Psoas muscle (tissue), 8 donors: ENCODE measurements around the gene SCYL2. TPM values are rescaled to one million over a fixed set of nuclear protein-coding genes. Genes with fewer than 3 reads are reported as not detected.
A peak's percentile ranks its signal among the peaks of the same experiment; 100 is the strongest.
"Not testable (repeated sequence)": the region's sequence is repeated elsewhere in the genome, so short reads cannot be mapped to it uniquely, and the experiment has no call there.

Experiments
- ATAC-seq, 4 donors: fragments of 200-7000 bp; cut with Tn5 transposase; one replicate each; pipeline ENCODE4 v1.9.1; 2020; ENCODE audit warnings: moderate library complexity in 3 of 4, mild to moderate bottlenecking in 2 of 4
- DNase-seq, 2 donors: peaks; one replicate each; pipeline ENCODE4 v3.0.0-alpha.2; 2020
- H3K27ac ChIP-seq: fragments of 200-600 bp; one replicate; pipeline ENCODE4 v1.8.0; 2022
- H3K27me3 ChIP-seq, 3 donors: fragments of 200-600 bp in 1 of 3; one replicate each; pipeline versions ENCODE4 v1.6.1 to v1.8.0; 2013 to 2022; ENCODE audit warnings: low read length in 2 of 3, mild to moderate bottlenecking in 2 of 3, moderate library complexity in 1 of 3; ENCODE audit not compliant: insufficient read depth in 3 of 3
- H3K36me3 ChIP-seq, 2 donors: fragments of 200-600 bp in 1 of 2; one replicate each; pipeline versions ENCODE4 v1.6.1 to v1.8.0; 2013 to 2022; ENCODE audit warnings: low read depth in 1 of 2, mild to moderate bottlenecking in 1 of 2, moderate library complexity in 1 of 2; ENCODE audit not compliant: insufficient read depth in 1 of 2
- H3K4me1 ChIP-seq: fragments of 200-600 bp; one replicate; pipeline ENCODE4 v1.8.0; 2022
- H3K4me3 ChIP-seq: fragments of 200-600 bp; one replicate; pipeline ENCODE4 v1.8.0; 2022; ENCODE audit warnings: mild to moderate bottlenecking
- H3K9me3 ChIP-seq: fragments of 200-600 bp; one replicate; pipeline ENCODE4 v1.8.0; 2022
- CTCF ChIP-seq: fragments of 200-600 bp; IDR thresholded peaks from one replicate; pipeline ENCODE4 v1.8.0; 2022; ENCODE audit warnings: antibody characterized with exemption
- WGBS, 3 donors: extraction: QIAGEN DNeasy Blood & Tissue Kit; methylation state at CpG; one replicate each; pipeline versions ENCODE4 v1.1.6 to v1.1.7; 2013; 5-methylcytosine and 5-hydroxymethylcytosine counted together
- intact Hi-C, 2 donors: fragments of 100-400 bp; cut with DNase I; formaldehyde crosslinking; loops; one replicate each; pipeline versions ENCODE4 v1.11.0 to v1.14.2; 2022
- long read RNA-seq, 2 donors: library from polyadenylated mRNA; unstranded; transcript quantifications; one replicate each; pipeline ENCODE4 v2.0.0, GENCODE V29; 2021
- polyA plus RNA-seq, 3 donors: library from polyadenylated mRNA; stranded (reverse); fragments of 200-250 nt; gene quantifications; one replicate each; pipeline ENCODE4 v1.2.3, GENCODE V29; 2013
- total RNA-seq, 4 donors: library from RNA; stranded (reverse); fragmentation: NEBNext Ultra II Directional in 2 of 4; extraction: Animal tissue kit (Norgen Biotek cat#: 25700) in 2 of 4; gene quantifications; one replicate each; pipeline versions ENCODE4 v1.2.1 to v1.2.4, GENCODE V29; 2021 to 2023
- donor health status: healthy with polysubstance abuse.
- donor health status: DM: no; HTN: no; CAD: no; lungs with moderate emphysema.
- donor health status: Bipolar disorder and iron deficiency.
- donor health status: healthy.
- donor health status: DM: yes; HTN: yes; CAD: no.
- donor health status: DM: no; HTN: no; CAD: no.
- donor health status: DM: no; HTN: no; CAD: no.
- donor health status: DM: yes; HTN: yes; CAD: no.

The SCYL2 gene
- total RNA-seq: 10 to 100 TPM; 23.3 to 29.0 (median 28.3) TPM
- polyA plus RNA-seq: 10 to 100 TPM in 2 of 3 donors, 1 to 10 TPM in 1; 9.7 to 21.6 (median 19.3) TPM
- long read RNA-seq, donor 1, full-length matches to known transcripts: 2 of 11 reads
- long read RNA-seq, donor 1, partial matches to known transcripts: 2 of 11 reads
- long read RNA-seq, donor 1, other reads (novel, unspliced or antisense): 7 of 11 reads
- long read RNA-seq, donor 2, full-length matches to known transcripts: 1 of 17 reads
- long read RNA-seq, donor 2, partial matches to known transcripts: 2 of 17 reads
- long read RNA-seq, donor 2, other reads (novel, unspliced or antisense): 14 of 17 reads

GRCh38 chr12:100266835-100267602, at the start of gene SCYL2, which contains the start of gene DEPDC4:
Gene SCYL2 (plus strand): TSS chr12:100267177. CDS start chr12:100282971, 15,794 bp downstream.
Gene DEPDC4 (minus strand): TSS chr12:100267079. CDS start chr12:100267076, 3 bp downstream.
- H3K4me3 ChIP-seq: peak within 1 kb of the TSS; percentile 96
- ATAC-seq (peak; percentile 97 to 98 (median 97)), DNase-seq (peak; percentile 94 to 97)
- intact Hi-C loops: loop anchor here (5.0 kb wide), 2 partner anchors 65 to 125 kb away; partner anchors contain the start of genes ACTR6 (in 1 of the 2) and BLTP3B (in 1 of the 2)
- no peak for TF ChIP-seq CTCF
- H3K9me3 ChIP-seq: no peaks in the 10 kb centered on the region
- no peaks in the 10 kb centered on the region for H3K36me3 ChIP-seq
- H3K27ac ChIP-seq: peak within 1 kb of the TSS; percentile 97
- H3K4me1 ChIP-seq: peaks cover 18% of the 10 kb centered on the region
- no peaks in the 10 kb centered on the region for H3K27me3 ChIP-seq
- 0% methylated on average over 50 to 62 of the region's 62 CpGs for WGBS, 3 donors

GRCh38 chr12:100219328-100220109, 47.5 kb upstream of the SCYL2 start:
- intact Hi-C loops: no loop called here
- ATAC-seq: no peak

GRCh38 chr12:100221523-100221922, 45.5 kb upstream of the SCYL2 start:
- no peaks in the 10 kb centered on the region for H3K9me3 ChIP-seq
- no peaks in the 10 kb centered on the region for H3K27me3 ChIP-seq
- DNase-seq (no peak), ATAC-seq (no peak)
- 87 to 94% (median 94%) methylated on average over 3 of the region's 3 CpGs for WGBS, 3 donors
- H3K4me1 ChIP-seq: no peaks in the 10 kb centered on the region
- peaks cover 3 to 91% of the 10 kb centered on the region in 2 donors for H3K36me3 ChIP-seq
- no peak overlapping the region for H3K27ac ChIP-seq
- no peak for TF ChIP-seq CTCF
- no peak overlapping the region for H3K4me3 ChIP-seq
- intact Hi-C loops: no loop called here

More at GRCh38 chr12:100219328-100220109, 47.5 kb upstream of the SCYL2 start:
- no peak for DNase-seq
- no peaks in the 10 kb centered on the region for H3K27me3 ChIP-seq
- no peak overlapping the region for H3K4me3 ChIP-seq
- 83 to 88% (median 88%) methylated on average over 5 of the region's 5 CpGs for WGBS, 3 donors
- no peaks in the 10 kb centered on the region for H3K4me1 ChIP-seq
- no peak overlapping the region for H3K27ac ChIP-seq
- no peaks in the 10 kb centered on the region for H3K9me3 ChIP-seq
- peaks cover 3 to 90% of the 10 kb centered on the region in 2 donors for H3K36me3 ChIP-seq
- no peak for TF ChIP-seq CTCF

- H3K4me3 ChIP-seq, H3K4me1 ChIP-seq, H3K9me3 ChIP-seq, intact Hi-C loops, ATAC-seq, H3K27ac ChIP-seq, DNase-seq, H3K27me3 ChIP-seq: not testable (repeated sequence)
- peaks cover 3 to 87% of the 10 kb centered on the region in 2 donors for H3K36me3 ChIP-seq
- WGBS, 3 donors: 94 to 97% (median 96%) methylated on average over 6 of the region's 6 CpGs
Observed at GRCh38 chr12:100222173-100222572, 44.8 kb upstream of the SCYL2 start.
